ENCODE measurements around the gene SCMH1. TPM values are rescaled to one million over a fixed set of nuclear protein-coding genes. Genes with fewer than 3 reads are reported as not detected.

SCMH1 gene
- total and polyA plus RNA-seq, 2 experiments from 2014 or later, result 15.0 to 19.4 TPM

DNA sequence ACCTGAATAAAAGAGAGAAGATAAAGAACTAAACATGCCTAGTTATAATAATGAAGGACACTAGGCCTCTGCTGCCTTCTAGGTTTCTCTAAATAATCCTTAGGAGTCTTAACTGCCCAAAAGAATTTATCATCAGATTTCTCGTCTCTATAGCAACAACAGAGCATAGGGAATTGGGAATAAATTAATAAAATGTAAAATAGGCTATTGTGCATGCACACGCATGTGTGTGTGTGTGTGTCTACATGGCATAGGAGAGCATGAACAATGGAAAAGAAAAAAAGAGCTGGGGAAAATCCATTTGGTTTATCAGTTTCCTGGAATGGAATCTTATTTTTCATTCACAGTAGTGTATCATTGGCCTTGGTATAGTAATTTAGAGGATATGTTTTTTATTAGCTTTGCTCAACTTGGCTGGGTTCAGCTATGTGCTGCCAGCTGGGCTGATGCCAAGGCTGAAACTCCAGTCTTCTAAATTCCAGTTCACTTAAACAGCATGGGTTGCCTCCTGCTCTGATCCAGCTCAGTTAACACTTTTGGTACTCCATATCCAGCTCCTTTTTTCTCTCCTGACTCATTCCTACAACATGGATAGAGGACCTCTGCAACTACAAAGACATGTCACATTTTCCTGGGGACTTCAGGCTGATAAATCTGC lies 140.0 kb downstream of the SCMH1 start:
- Mint-ChIP-seq H3K36me3 (ENCODE audit: low read depth) (no peaks in the 10 kb centered on the region), H3K4me3 (no peak overlapping the region), H3K4me1 (peaks cover 8% of the 10 kb centered on the region; the same call in 2 of the 3 replicates), H3K27me3 (ENCODE audit: insufficient read depth, low read depth, poor library complexity) (peaks cover 4% of the 10 kb centered on the region), H3K9me3 (no peaks in the 10 kb centered on the region), H3K27ac (no peak overlapping the region)
- H3K27me3 ChIP-seq (ENCODE audit: insufficient read depth), result no peaks in the 10 kb centered on the region
- no peaks in the 10 kb centered on the region for H3K9me2 ChIP-seq (ENCODE audit: insufficient read depth)
- H3K27ac ChIP-seq (ENCODE audit: low read depth), result no peak overlapping the region
- 0 out of 2 replicates have a peak, but pooled peaks cover 4% of the 10 kb centered on the region for H3K4me1 ChIP-seq (ENCODE audit: insufficient read depth)
- H3K36me3 ChIP-seq (ENCODE audit: insufficient read depth), result no peaks in the 10 kb centered on the region
- no peaks in the 10 kb centered on the region for H4K20me1 ChIP-seq (replicated peaks; ENCODE audit: insufficient read depth)
- no peaks in the 10 kb centered on the region for H3F3A ChIP-seq (replicated peaks; ENCODE audit: low read depth)
- H3K79me2 ChIP-seq (replicated peaks; ENCODE audit: insufficient read depth), result no peaks in the 10 kb centered on the region
- no peak for ATAC-seq
- no peak for DNase-seq (ENCODE audit: low spot score)
- no peak overlapping the region for H2AFZ ChIP-seq
- TF ChIP-seq ZNF331 (CRISPR knock-in tag; IDR thresholded peaks at IDR 0.05; ENCODE audit: low read depth) (no peak), EZH2 (IDR thresholded peaks at IDR 0.05; ENCODE audit: low read depth, unreplicated experiment) (no peak), POLR2AphosphoS5 (IDR thresholded peaks at IDR 0.05; ENCODE audit: low read depth) (no peak), STAT1 (IDR thresholded peaks at IDR 0.05; ENCODE audit: unreplicated experiment) (no peak), JUNB (IDR thresholded peaks at IDR 0.05; ENCODE audit: unreplicated experiment) (no peak), EZH2phosphoT487 (IDR thresholded peaks at IDR 0.05; ENCODE audit: unreplicated experiment) (no peak), ZNF114 (CRISPR knock-in tag; IDR thresholded peaks at IDR 0.05) (no peak), NANOG (IDR thresholded peaks at IDR 0.05; ENCODE audit: borderline replicate concordance) (no peak), CTCF (conservative IDR thresholded peaks at IDR 0.05; ENCODE audit: low read depth in 2 of 2) (no peak), ETS1 (IDR thresholded peaks at IDR 0.05) (no peak), CREB1 (CRISPR knock-in tag; IDR thresholded peaks at IDR 0.05; ENCODE audit: low read depth) (no peak)
- TF ChIP-seq, protein P1, sequence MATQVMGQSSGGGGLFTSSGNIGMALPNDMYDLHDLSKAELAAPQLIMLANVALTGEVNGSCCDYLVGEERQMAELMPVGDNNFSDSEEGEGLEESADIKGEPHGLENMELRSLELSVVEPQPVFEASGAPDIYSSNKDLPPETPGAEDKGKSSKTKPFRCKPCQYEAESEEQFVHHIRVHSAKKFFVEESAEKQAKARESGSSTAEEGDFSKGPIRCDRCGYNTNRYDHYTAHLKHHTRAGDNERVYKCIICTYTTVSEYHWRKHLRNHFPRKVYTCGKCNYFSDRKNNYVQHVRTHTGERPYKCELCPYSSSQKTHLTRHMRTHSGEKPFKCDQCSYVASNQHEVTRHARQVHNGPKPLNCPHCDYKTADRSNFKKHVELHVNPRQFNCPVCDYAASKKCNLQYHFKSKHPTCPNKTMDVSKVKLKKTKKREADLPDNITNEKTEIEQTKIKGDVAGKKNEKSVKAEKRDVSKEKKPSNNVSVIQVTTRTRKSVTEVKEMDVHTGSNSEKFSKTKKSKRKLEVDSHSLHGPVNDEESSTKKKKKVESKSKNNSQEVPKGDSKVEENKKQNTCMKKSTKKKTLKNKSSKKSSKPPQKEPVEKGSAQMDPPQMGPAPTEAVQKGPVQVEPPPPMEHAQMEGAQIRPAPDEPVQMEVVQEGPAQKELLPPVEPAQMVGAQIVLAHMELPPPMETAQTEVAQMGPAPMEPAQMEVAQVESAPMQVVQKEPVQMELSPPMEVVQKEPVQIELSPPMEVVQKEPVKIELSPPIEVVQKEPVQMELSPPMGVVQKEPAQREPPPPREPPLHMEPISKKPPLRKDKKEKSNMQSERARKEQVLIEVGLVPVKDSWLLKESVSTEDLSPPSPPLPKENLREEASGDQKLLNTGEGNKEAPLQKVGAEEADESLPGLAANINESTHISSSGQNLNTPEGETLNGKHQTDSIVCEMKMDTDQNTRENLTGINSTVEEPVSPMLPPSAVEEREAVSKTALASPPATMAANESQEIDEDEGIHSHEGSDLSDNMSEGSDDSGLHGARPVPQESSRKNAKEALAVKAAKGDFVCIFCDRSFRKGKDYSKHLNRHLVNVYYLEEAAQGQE (IDR thresholded peaks at IDR 0.05; ENCODE audit: unreplicated experiment), result no peak
- TF ChIP-seq, protein P2, sequence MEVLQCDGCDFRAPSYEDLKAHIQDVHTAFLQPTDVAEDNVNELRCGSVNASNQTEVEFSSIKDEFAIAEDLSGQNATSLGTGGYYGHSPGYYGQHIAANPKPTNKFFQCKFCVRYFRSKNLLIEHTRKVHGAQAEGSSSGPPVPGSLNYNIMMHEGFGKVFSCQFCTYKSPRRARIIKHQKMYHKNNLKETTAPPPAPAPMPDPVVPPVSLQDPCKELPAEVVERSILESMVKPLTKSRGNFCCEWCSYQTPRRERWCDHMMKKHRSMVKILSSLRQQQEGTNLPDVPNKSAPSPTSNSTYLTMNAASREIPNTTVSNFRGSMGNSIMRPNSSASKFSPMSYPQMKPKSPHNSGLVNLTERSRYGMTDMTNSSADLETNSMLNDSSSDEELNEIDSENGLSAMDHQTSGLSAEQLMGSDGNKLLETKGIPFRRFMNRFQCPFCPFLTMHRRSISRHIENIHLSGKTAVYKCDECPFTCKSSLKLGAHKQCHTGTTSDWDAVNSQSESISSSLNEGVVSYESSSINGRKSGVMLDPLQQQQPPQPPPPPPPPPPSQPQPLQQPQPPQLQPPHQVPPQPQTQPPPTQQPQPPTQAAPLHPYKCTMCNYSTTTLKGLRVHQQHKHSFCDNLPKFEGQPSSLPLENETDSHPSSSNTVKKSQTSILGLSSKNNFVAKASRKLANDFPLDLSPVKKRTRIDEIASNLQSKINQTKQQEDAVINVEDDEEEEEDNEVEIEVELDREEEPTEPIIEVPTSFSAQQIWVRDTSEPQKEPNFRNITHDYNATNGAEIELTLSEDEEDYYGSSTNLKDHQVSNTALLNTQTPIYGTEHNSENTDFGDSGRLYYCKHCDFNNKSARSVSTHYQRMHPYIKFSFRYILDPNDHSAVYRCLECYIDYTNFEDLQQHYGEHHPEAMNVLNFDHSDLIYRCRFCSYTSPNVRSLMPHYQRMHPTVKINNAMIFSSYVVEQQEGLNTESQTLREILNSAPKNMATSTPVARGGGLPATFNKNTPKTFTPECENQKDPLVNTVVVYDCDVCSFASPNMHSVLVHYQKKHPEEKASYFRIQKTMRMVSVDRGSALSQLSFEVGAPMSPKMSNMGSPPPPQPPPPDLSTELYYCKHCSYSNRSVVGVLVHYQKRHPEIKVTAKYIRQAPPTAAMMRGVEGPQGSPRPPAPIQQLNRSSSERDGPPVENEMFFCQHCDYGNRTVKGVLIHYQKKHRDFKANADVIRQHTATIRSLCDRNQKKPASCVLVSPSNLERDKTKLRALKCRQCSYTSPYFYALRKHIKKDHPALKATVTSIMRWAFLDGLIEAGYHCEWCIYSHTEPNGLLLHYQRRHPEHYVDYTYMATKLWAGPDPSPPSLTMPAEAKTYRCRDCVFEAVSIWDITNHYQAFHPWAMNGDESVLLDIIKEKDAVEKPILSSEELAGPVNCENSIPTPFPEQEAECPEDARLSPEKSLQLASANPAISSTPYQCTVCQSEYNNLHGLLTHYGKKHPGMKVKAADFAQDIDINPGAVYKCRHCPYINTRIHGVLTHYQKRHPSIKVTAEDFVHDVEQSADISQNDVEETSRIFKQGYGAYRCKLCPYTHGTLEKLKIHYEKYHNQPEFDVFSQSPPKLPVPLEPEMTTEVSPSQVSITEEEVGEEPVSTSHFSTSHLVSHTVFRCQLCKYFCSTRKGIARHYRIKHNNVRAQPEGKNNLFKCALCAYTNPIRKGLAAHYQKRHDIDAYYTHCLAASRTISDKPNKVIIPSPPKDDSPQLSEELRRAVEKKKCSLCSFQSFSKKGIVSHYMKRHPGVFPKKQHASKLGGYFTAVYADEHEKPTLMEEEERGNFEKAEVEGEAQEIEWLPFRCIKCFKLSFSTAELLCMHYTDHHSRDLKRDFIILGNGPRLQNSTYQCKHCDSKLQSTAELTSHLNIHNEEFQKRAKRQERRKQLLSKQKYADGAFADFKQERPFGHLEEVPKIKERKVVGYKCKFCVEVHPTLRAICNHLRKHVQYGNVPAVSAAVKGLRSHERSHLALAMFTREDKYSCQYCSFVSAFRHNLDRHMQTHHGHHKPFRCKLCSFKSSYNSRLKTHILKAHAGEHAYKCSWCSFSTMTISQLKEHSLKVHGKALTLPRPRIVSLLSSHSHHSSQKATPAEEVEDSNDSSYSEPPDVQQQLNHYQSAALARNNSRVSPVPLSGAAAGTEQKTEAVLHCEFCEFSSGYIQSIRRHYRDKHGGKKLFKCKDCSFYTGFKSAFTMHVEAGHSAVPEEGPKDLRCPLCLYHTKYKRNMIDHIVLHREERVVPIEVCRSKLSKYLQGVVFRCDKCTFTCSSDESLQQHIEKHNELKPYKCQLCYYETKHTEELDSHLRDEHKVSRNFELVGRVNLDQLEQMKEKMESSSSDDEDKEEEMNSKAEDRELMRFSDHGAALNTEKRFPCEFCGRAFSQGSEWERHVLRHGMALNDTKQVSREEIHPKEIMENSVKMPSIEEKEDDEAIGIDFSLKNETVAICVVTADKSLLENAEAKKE (CRISPR knock-in tag; IDR thresholded peaks at IDR 0.05), result no peak
- H3K4me2 ChIP-seq, result no peak overlapping the region
- H3K4me3 ChIP-seq, result no peak overlapping the region
